Natural killer cell (primary cell): ENCODE data around the gene TACR1. TPM values are rescaled to one million over a fixed set of nuclear protein-coding genes. Genes with fewer than 3 reads are reported as not detected.

ENCODE experiments used
- ATAC-seq, 3 donors: fragments of 150-1000 bp in 2 of 3; fragments of 200-7000 bp in 1 of 3; cut with Tn5 transposase; 1 replicate in 1 of 3; 2 replicates in 2 of 3; pipeline ENCODE4 v1.10.0; 2021; ENCODE audit warnings: mild to moderate bottlenecking in 2 of 3, moderate library complexity in 2 of 3
- DNase-seq, 2 donors: peaks; one replicate each; pipeline versions ENCODE4 v3.0.0 to v3.0.0-alpha.2; 2013 to 2021; ENCODE audit warnings: mixed read lengths in 1 of 2
- H3K27ac ChIP-seq: one replicate; pipeline ENCODE4 v1.5.1; 2013; ENCODE audit warnings: mild to moderate bottlenecking, low read length
- H3K27me3 ChIP-seq: one replicate; pipeline ENCODE4 v1.6.1; 2013; ENCODE audit warnings: low read length; ENCODE audit not compliant: control insufficient read depth, insufficient read depth
- H3K36me3 ChIP-seq: one replicate; pipeline ENCODE4 v1.6.1; 2013; ENCODE audit warnings: low read length; ENCODE audit not compliant: control insufficient read depth, insufficient read depth
- H3K4me1 ChIP-seq: one replicate; pipeline ENCODE4 v1.6.1; 2013; ENCODE audit warnings: low read length; ENCODE audit not compliant: control insufficient read depth, insufficient read depth
- H3K4me3 ChIP-seq: one replicate; pipeline ENCODE4 v1.5.1; 2013; ENCODE audit warnings: low read length
- H3K9me3 ChIP-seq: one replicate; pipeline ENCODE4 v1.6.1; 2013; ENCODE audit warnings: low read length; ENCODE audit not compliant: control insufficient read depth, insufficient read depth
- H3K27ac Mint-ChIP-seq, 2 donors: one replicate each; pipeline ENCODE4 v1.8.0; 2022; ENCODE audit warnings: mild to moderate bottlenecking in 2 of 2, mixed read lengths in 2 of 2, moderate library complexity in 1 of 2
- H3K27me3 Mint-ChIP-seq, 2 donors: one replicate each; pipeline ENCODE4 v1.8.0; 2022; ENCODE audit warnings: low read depth in 2 of 2, mixed read lengths in 2 of 2
- H3K36me3 Mint-ChIP-seq: one replicate; pipeline ENCODE4 v1.8.0; 2022; ENCODE audit warnings: mixed read lengths
- H3K4me1 Mint-ChIP-seq, 2 donors: one replicate each; pipeline ENCODE4 v1.8.0; 2022; ENCODE audit warnings: mixed read lengths in 2 of 2
- H3K4me3 Mint-ChIP-seq: one replicate; pipeline ENCODE4 v1.8.0; 2022; ENCODE audit warnings: mild to moderate bottlenecking, moderate library complexity, mixed read lengths
- H3K9me3 Mint-ChIP-seq, 2 donors: one replicate each; pipeline ENCODE4 v1.8.0; 2022; ENCODE audit warnings: mixed read lengths in 2 of 2
- CTCF ChIP-seq: fragments of 200-600 bp; IDR thresholded peaks from one replicate; pipeline ENCODE4 v1.8.0; 2022; ENCODE audit warnings: antibody characterized with exemption
- WGBS: methylation state at CpG from one replicate; pipeline ENCODE4 v1.1.7; 2013; ENCODE audit warnings: missing lambda C conversion rate; ENCODE audit not compliant: insufficient coverage; 5-methylcytosine and 5-hydroxymethylcytosine counted together
- intact Hi-C: fragments of 100-400 bp; cut with micrococcal nuclease; formaldehyde crosslinking; loops from one replicate; pipeline ENCODE4 v1.14.2; 2022
- total RNA-seq, 4 donors: library from RNA; stranded (reverse); fragments of 120-200 nt in 1 of 4; gene quantifications; one replicate each; pipeline versions ENCODE4 v1.2.3 to v1.2.4, GENCODE V29; 2013 to 2022

Gene TACR1
- total RNA-seq, 3 donors from 2014 or later (not counting 1 experiment from before 2014, with no cell fraction given) = not detected

GRCh38 chr2:75200140-75201096 is 1.1 kb upstream of the TACR1 start:
- no peaks in the 10 kb centered on the region for H3K36me3 Mint-ChIP-seq
- H3K9me3 Mint-ChIP-seq = no peaks in the 10 kb centered on the region
- Histone ChIP-seq H3K4me1 (peaks cover 7% of the 10 kb centered on the region), H3K27ac (no peak overlapping the region), H3K36me3 (no peaks in the 10 kb centered on the region), H3K27me3 (peaks cover 19% of the 10 kb centered on the region), H3K9me3 (no peaks in the 10 kb centered on the region), H3K4me3 (no peak overlapping the region)
- intact Hi-C loops = no loop called here
- WGBS = 2% methylated on average over 57 of the region's 57 CpGs
- no peaks in the 10 kb centered on the region for H3K4me1 Mint-ChIP-seq
- no peak overlapping the region for H3K27ac Mint-ChIP-seq
- H3K4me3 Mint-ChIP-seq = no peak overlapping the region
- ATAC-seq = no peak
- DNase-seq = peak in 1 of 2 donors; percentile 6
- H3K27me3 Mint-ChIP-seq = peaks cover 37 to 52% of the 10 kb centered on the region in 2 donors
- TF ChIP-seq CTCF = no peak

- Mint-ChIP-seq H3K27ac (no peak overlapping the region), H3K4me1 (no peaks in the 10 kb centered on the region), H3K4me3 (no peak overlapping the region), H3K36me3 (no peaks in the 10 kb centered on the region), H3K9me3 (no peaks in the 10 kb centered on the region), H3K27me3 (peaks cover 22 to 49% of the 10 kb centered on the region in 2 donors)
- H3K4me1 ChIP-seq = peaks cover 7% of the 10 kb centered on the region
- no peak overlapping the region for H3K27ac ChIP-seq
- no peak overlapping the region for H3K4me3 ChIP-seq
- peaks cover 12% of the 10 kb centered on the region for H3K27me3 ChIP-seq
- ATAC-seq (no peak), DNase-seq (no peak)
- WGBS = no CpG with 5 or more reads among the region's 1 CpG
- no peaks in the 10 kb centered on the region for H3K9me3 ChIP-seq
- intact Hi-C loops = no loop called here
- TF ChIP-seq CTCF = no peak
- no peaks in the 10 kb centered on the region for H3K36me3 ChIP-seq
Measured at GRCh38 chr2:75195076-75195691, 4.1 kb downstream of the TACR1 start.

- H3K27ac ChIP-seq = no peak overlapping the region
- no peaks in the 10 kb centered on the region for H3K36me3 ChIP-seq
- Mint-ChIP-seq H3K36me3 (no peaks in the 10 kb centered on the region), H3K27ac (no peak overlapping the region), H3K4me3 (no peak overlapping the region), H3K27me3 (peaks cover 19 to 49% of the 10 kb centered on the region in 2 donors), H3K9me3 (no peaks in the 10 kb centered on the region), H3K4me1 (no peaks in the 10 kb centered on the region)
- intact Hi-C loops = no loop called here
- WGBS = 59% methylated on average over 3 of the region's 4 CpGs
- H3K9me3 ChIP-seq = no peaks in the 10 kb centered on the region
- DNase-seq (no peak), ATAC-seq (no peak)
- TF ChIP-seq CTCF = no peak
- H3K4me3 ChIP-seq = no peak overlapping the region
- peaks cover 2% of the 10 kb centered on the region for H3K4me1 ChIP-seq
- H3K27me3 ChIP-seq = peaks cover 8% of the 10 kb centered on the region
Measured at GRCh38 chr2:75194184-75194868, 5.0 kb downstream of the TACR1 start.
